OCI-LY1 (cell line): ENCODE data around the gene GFI1B.

Experiments
- CTCF ChIP-seq: fragments of 200-600 bp; sonication (generic), shearing (Covaris generic); IDR thresholded peaks from 2 replicates; pipeline ENCODE4 v1.5.1; 2017; ENCODE audit warnings: mild to moderate bottlenecking, antibody characterized with exemption, low read length, moderate library complexity, mixed read lengths
- EZH2 ChIP-seq: fragments of 200-600 bp; sonication (generic), shearing (Covaris generic); IDR thresholded peaks from 2 replicates; pipeline ENCODE4 v1.8.0; 2017; ENCODE audit warnings: borderline replicate concordance, mixed run types, mild to moderate bottlenecking, antibody characterized with exemption, low read length, moderate library complexity, mixed read lengths

- TF ChIP-seq CTCF (no peak), EZH2 (no peak)
Measured at GRCh38 chr9:132989414-132989996, 11.0 kb downstream of the GFI1B start.
